Esophagus muscularis mucosa (tissue), 3 donors: ENCODE data around the gene TRMT1.

Experiments used
- EP300 ChIP-seq: sonication (generic); formaldehyde crosslinking; IDR thresholded peaks from one replicate; pipeline ENCODE4 v1.6.1; 2017; ENCODE audit warnings: antibody characterized with exemption
- TF ChIP-seq, protein P1 (sequence below), 3 experiments: fragments of 200-600 bp in 2 of 3; fragments of 450-650 bp in 1 of 3; sonication (generic) in 2 of 3; IDR thresholded peaks; one replicate each; pipeline ENCODE4 v1.5.1; 2017 to 2019; ENCODE audit warnings: antibody characterized with exemption in 3 of 3, mild to moderate bottlenecking in 2 of 3, moderate library complexity in 1 of 3

DNA sequence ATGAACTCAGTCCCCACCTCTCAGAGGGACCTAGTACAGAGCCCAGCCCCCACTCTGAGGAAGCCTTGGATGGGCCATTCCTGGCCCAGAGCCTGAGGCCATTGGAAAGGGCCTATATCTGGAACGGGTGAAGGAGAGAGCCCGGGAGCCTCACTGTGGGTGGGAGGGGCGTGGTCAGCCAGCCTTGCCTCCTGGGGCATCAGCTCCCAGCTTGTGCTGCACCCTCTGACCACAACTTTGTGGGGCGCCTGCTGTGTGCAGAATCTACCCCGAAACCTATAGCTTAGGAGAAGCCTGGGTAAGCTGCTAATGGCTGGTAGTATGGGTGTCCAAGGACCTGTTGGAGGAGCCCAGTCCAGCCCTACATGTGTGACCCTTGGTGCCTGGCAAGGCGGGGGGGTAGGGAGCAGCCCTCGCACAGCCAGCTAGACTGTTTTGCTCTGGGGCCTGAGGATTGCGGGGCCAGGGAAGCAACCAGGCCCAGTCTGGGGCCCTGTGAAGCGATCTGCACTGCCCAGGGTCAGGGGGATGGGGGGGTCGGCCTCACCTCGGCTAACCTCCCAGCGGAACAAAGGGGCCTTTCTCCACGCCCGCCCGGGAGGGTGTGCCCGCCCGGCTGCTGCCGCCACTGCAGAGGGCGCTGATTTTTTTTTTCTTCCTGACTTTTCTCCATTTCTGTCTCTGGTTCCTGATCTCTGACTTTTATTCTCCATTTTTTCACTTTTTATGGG lies 56.1 kb downstream of the TRMT1 start:
- TF ChIP-seq, protein P1, sequence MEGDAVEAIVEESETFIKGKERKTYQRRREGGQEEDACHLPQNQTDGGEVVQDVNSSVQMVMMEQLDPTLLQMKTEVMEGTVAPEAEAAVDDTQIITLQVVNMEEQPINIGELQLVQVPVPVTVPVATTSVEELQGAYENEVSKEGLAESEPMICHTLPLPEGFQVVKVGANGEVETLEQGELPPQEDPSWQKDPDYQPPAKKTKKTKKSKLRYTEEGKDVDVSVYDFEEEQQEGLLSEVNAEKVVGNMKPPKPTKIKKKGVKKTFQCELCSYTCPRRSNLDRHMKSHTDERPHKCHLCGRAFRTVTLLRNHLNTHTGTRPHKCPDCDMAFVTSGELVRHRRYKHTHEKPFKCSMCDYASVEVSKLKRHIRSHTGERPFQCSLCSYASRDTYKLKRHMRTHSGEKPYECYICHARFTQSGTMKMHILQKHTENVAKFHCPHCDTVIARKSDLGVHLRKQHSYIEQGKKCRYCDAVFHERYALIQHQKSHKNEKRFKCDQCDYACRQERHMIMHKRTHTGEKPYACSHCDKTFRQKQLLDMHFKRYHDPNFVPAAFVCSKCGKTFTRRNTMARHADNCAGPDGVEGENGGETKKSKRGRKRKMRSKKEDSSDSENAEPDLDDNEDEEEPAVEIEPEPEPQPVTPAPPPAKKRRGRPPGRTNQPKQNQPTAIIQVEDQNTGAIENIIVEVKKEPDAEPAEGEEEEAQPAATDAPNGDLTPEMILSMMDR (IDR thresholded peaks at IDR 0.05), result no peak
- no peak for TF ChIP-seq EP300
